GM23248 (cell line): Measurements from ENCODE around the gene CCL11. TPM values are rescaled to one million over a fixed set of nuclear protein-coding genes. Genes with fewer than 3 reads are reported as not detected.

Experiments used
- DNase-seq: peaks from one replicate; pipeline ENCODE4 v3.0.0-alpha.2; 2015
- H2AFZ ChIP-seq: fragments of 200-600 bp; sonication (generic); 2 replicates; pipeline ENCODE4 v1.6.1; 2016; ENCODE audit warnings: antibody characterized with exemption
- H3F3A ChIP-seq: fragments of 200-600 bp; sonication (generic); 2 replicates; pipeline ENCODE4 v1.6.1; 2016; ENCODE audit warnings: mild to moderate bottlenecking, antibody characterized with exemption, mixed run types; ENCODE audit not compliant: insufficient read depth
- H3K27ac ChIP-seq: fragments of 200-600 bp; sonication (generic); 2 replicates; pipeline ENCODE4 v1.5.1; 2016; ENCODE audit warnings: mild to moderate bottlenecking
- H3K27me3 ChIP-seq: fragments of 200-600 bp; sonication (generic); replicated peaks from 2 replicates; pipeline ENCODE4 v1.6.1; 2016; ENCODE audit warnings: mild to moderate bottlenecking; ENCODE audit not compliant: insufficient read depth
- H3K36me3 ChIP-seq: fragments of 200-600 bp; sonication (generic); 2 replicates; pipeline ENCODE4 v1.6.1; 2016; ENCODE audit warnings: low read depth, mild to moderate bottlenecking
- H3K4me1 ChIP-seq: fragments of 200-600 bp; sonication (generic); 2 replicates; pipeline ENCODE4 v1.6.1; 2016; ENCODE audit warnings: mild to moderate bottlenecking; ENCODE audit not compliant: insufficient read depth
- H3K4me2 ChIP-seq: fragments of 200-600 bp; sonication (generic); one replicate; pipeline ENCODE4 v1.6.1; 2016; ENCODE audit warnings: mild to moderate bottlenecking; ENCODE audit not compliant: unreplicated experiment
- H3K4me3 ChIP-seq: fragments of 200-600 bp; sonication (generic); 2 replicates; pipeline ENCODE4 v1.5.1; 2016; ENCODE audit warnings: mild to moderate bottlenecking
- H3K79me2 ChIP-seq: fragments of 200-600 bp; sonication (generic); 2 replicates; pipeline ENCODE4 v1.6.1; 2016; ENCODE audit warnings: mild to moderate bottlenecking; ENCODE audit not compliant: insufficient read depth
- H3K9ac ChIP-seq: fragments of 200-600 bp; sonication (generic); 2 replicates; pipeline ENCODE4 v1.6.1; 2016; ENCODE audit warnings: mild to moderate bottlenecking
- H3K9me2 ChIP-seq: fragments of 200-600 bp; sonication (generic); 2 replicates; pipeline ENCODE4 v1.6.1; 2016; ENCODE audit warnings: mixed run types, mild to moderate bottlenecking, moderate library complexity; ENCODE audit not compliant: insufficient read depth
- H3K9me3 ChIP-seq: fragments of 200-600 bp; sonication (generic); one replicate; pipeline ENCODE4 v1.6.1; 2017; ENCODE audit warnings: low read depth
- H4K20me1 ChIP-seq: fragments of 200-600 bp; sonication (generic); 2 replicates; pipeline ENCODE4 v1.6.0; 2016; ENCODE audit not compliant: insufficient read depth
- EZH2 ChIP-seq: fragments of 200-600 bp; sonication (generic); IDR thresholded peaks from 2 replicates; pipeline ENCODE4 v1.6.1; 2018; ENCODE audit warnings: antibody characterized with exemption, mild to moderate bottlenecking; ENCODE audit not compliant: insufficient read depth, poor library complexity, severe bottlenecking
- WGBS, 2 experiments: methylation state at CpG; one replicate each; pipeline ENCODE4 v1.1.6; 2015 to 2017; ENCODE audit warnings: low lambda C conversion rate in 2 of 2, low coverage in 1 of 2; ENCODE audit errors: missing lambda C conversion rate in 2 of 2; 5-methylcytosine and 5-hydroxymethylcytosine counted together
- in situ Hi-C: fragments of 300-500 bp; cut with MboI; formaldehyde crosslinking; loops from 2 replicates; pipeline ENCODE4 v1.15.0; 2020
- polyA plus RNA-seq: library from polyadenylated mRNA; unstranded; fragments of >200 nt; fragmentation: Nextera tagmentation; extraction: Ambion mirVana; gene quantifications from 2 replicates; pipeline ENCODE4 v1.2.1, GENCODE V29; 2016
- total RNA-seq: library from RNA; depleted of rRNA; stranded (reverse); fragments of >200 nt; shearing (Covaris generic); gene quantifications from 2 replicates; pipeline ENCODE4 v1.2.3, GENCODE V29; 2014; rRNA removed

Gene CCL11
- total and polyA plus RNA-seq, 2 experiments from 2014 or later = not detected

DNA sequence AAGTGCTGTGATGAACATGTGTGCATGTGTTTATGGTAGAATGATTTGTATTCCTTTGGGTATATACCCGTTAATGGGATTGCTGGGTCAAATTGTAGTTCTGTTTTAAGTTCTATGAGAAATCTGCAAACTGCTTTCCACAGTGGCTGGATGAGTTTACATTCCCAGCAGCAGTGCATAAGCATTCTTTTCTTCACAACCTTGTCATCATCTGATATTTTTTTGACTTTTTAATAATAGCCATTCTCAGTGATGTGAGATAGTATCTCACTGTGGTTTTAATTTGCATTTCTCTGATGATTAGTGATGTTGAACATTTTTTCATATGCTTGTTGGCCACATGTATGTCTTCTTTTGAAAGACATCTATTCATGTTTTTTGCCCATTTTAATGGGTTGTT is 52.2 kb downstream of the CCL11 start:
- Histone ChIP-seq H3K36me3 (no peaks in the 10 kb centered on the region), H3K27ac (no peak overlapping the region), H3K4me1 (no peaks in the 10 kb centered on the region), H3K4me2 (no peak overlapping the region), H3F3A (no peaks in the 10 kb centered on the region), H2AFZ (no peak overlapping the region), H3K79me2 (no peaks in the 10 kb centered on the region), H4K20me1 (no peaks in the 10 kb centered on the region), H3K9me3 (no peaks in the 10 kb centered on the region), H3K27me3 (peaks cover 7% of the 10 kb centered on the region; the same call in 1 of the 2 replicates), H3K9me2 (no peaks in the 10 kb centered on the region; the same call in 1 of the 2 replicates), H3K4me3 (no peak overlapping the region), H3K9ac (no peak overlapping the region)
- WGBS, 2 experiments = 0 to 5% methylated on average over 1 of the region's 1 CpG
- in situ Hi-C loops = no loop called here
- no peak for DNase-seq
- TF ChIP-seq EZH2 = no peak

Other genes with a start within 250 kb of the CCL11 start
- gene CCL2, start 30.5 kb upstream of the CCL11 start, total RNA-seq = 28.3 and 33.1 TPM in 2 replicates
- 111 and 115 TPM in 2 replicates for gene CCL2, start 30.5 kb upstream of the CCL11 start, polyA plus RNA-seq
- gene CCL7, start 15.5 kb upstream of the CCL11 start, total RNA-seq = 4.9 and 7.3 TPM in 2 replicates
- 2.4 and 2.7 TPM in 2 replicates for gene CCL7, start 15.5 kb upstream of the CCL11 start, polyA plus RNA-seq
- gene CCL8, start 33.7 kb downstream of the CCL11 start, total RNA-seq = not detected in 2 replicates
- gene CCL8, start 33.7 kb downstream of the CCL11 start, polyA plus RNA-seq = not detected in 2 replicates
- not detected in 2 replicates for gene CCL13, start 70.7 kb downstream of the CCL11 start, total RNA-seq
- gene CCL13, start 70.7 kb downstream of the CCL11 start, polyA plus RNA-seq = not detected in 2 replicates
- not detected in 2 replicates for gene CCL1, start 77.5 kb downstream of the CCL11 start, total RNA-seq
- not detected in 2 replicates for gene CCL1, start 77.5 kb downstream of the CCL11 start, polyA plus RNA-seq